Daoy (cell line): ENCODE measurements around the gene ELAVL2. TPM values are rescaled to one million over a fixed set of nuclear protein-coding genes. Genes with fewer than 3 reads are reported as not detected.
"Not testable (repeated sequence)": the region's sequence is repeated elsewhere in the genome, so short reads cannot be mapped to it uniquely, and the experiment has no call there.

Experiments
- DNase-seq: peaks from one replicate; pipeline ENCODE4 v3.0.0-alpha.2; 2015; ENCODE audit warnings: low read depth
- total RNA-seq: library from RNA; depleted of rRNA; stranded (reverse); fragments of >200 nt; shearing (Covaris generic); gene quantifications from 2 replicates; pipeline ENCODE4 v1.2.3, GENCODE V29; 2014

The ELAVL2 gene
- total RNA-seq, 1 experiment from 2014 or later, result not detected

- no peak for DNase-seq
These were observed 102.4 kb downstream of the ELAVL2 start for GRCh38 chr9:23723672-23724071.

DNA sequence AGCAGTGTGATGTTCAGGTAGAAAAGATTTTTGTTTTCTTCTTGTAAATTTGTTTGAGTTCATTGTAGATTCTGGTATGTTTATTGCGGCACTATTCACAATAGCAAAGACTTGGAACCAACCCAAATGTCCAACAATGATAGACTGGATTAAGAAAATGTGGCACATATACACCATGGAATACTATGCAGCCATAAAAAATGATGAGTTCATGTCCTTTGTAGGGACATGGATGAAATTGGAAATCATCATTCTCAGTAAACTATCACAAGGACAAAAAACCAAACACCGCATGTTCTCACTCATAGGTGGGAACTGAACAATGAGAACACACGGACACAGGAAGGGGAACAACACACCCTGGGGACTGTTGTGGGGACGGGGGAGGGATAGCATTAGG, 103.0 kb downstream of the ELAVL2 start:
- not testable (repeated sequence) for DNase-seq

DNA sequence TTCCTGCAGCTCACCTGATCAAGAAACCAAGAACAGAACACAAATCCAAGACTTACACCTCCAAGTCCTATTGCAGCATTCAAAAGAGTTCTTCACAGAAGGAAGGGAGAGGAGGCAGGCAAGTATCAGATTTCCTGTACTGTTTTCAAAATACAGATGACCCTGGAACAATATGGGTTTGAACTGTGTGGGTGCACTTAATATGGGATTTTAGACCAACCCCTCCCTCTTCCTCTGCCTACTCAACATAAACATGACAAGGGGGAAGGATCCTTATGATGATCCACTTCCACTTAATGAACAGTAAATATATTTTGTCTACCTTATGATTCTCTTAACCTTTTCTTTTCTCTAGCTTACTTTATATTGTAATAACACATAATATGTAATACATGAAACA, 104.6 kb downstream of the ELAVL2 start:
- DNase-seq, result no peak

GRCh38 chr9:23717505-23717904, 108.5 kb downstream of the ELAVL2 start:
- DNase-seq, result no peak

- DNase-seq, result no peak
These were observed 118.8 kb downstream of the ELAVL2 start for GRCh38 chr9:23707249-23707648.

GRCh38 chr9:23702311-23702922, 123.6 kb downstream of the ELAVL2 start:
- DNase-seq, result no peak

DNA sequence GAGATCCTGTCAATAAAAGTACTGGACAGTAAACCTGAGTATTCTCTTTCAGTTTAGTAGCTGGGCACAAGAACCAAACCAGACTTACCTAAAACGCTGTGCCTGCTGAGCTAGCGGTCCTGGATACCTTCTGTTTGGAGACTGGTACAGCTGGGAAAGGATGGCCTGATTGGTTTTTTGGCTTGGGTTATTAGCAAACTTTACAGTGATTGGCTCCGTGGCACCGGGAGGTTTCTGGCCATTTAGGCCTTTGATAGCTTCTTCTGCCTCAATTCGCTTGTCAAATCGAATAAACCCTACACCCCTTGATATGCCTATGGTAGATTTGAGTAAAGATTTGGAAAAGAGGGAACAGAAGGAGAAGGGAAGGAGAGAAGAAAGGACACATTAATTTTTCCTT, 124.7 kb downstream of the ELAVL2 start:
- no peak for DNase-seq

- no peak for DNase-seq
These were observed 125.7 kb downstream of the ELAVL2 start for GRCh38 chr9:23700359-23700758.

DNA sequence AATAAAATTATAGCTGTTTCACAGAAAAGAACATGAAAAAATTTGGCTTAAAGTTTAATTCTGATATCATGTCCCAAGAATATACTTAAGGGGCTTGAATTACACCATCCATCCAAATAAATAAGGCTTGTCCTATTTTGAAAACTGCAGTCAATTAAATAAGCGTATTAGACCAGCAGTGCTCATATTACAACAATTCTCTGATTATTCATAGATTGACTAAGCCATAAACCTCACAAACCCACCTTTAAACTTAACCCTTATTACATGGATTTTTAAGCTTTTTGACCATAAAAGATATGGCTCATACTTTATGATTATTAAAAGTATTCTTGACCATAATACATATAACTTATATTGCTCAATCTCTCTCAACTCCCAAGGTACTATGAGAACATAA, 127.9 kb downstream of the ELAVL2 start:
- no peak for DNase-seq

DNA sequence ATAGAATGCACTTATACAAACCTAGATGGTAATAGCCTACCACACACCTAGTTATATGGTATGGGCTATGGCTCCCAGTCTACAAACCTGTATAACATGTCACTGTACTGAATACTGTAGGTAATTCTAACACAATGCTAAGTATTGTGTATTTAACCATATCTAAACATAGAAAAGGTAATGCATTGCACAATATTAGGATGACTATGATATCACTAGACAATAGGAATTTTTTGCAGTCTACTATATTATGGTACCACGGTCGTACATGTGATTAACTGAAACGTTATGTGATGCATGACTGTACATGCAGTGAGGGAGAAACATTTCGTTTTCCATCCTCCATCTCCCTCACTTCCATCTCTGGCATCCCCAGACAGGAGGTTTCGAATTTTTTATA, 130.5 kb downstream of the ELAVL2 start:
- no peak for DNase-seq

DNA sequence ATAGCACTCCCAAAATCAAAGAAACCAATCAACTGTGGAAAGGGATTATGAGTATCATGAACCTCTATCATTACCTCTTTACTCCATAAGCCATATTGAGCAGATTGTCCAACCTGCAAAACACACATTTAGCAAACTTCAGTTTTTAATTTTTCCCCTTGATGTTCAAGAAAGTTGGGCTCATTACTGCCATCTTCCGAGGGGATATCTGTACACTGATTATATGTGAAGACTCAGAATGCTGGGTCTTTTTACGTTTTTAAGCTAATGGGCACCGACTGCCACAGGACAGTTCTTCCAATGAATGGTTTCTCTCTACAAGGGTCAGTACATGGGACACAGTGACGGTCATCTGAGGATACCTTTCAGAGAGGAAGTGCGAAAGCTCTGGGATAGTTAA, 132.7 kb downstream of the ELAVL2 start:
- no peak for DNase-seq

DNA sequence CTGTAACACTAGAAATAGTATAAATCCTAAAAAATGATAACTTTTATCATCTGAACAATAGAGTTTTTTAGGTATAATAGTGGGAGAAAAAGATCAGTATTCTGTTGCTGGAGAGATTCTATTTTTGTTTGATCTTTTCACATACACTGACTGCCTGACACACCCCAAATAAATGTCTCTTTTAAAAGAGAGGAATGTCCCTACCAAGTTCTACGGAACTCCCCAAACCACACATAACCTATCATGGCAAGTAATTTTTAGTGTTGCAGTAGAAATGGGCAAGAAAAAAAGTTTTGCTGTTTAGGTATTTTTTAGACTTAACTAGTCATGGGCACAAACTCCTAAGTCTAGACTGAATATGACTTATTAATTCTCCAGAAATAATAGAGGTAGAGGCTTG, 139.1 kb downstream of the ELAVL2 start:
- no peak for DNase-seq

DNA sequence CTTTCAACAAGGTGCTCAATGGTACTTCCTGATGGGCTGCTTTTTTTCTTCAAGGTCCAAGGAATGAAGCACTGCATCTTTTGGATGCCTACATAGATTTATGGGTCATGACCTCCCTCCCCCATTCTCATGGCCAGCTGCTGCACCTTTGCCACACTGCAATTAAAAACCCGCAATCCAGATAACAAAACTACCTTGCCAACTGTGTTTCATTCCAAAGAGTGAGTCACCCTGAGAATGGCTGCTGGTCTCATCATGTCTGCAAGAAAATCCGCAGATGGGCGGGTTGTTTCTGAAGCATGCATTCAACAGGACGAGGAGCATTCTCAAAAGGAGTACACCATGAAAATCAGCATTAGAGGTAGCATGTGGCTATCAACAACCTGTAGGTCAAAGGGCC, 139.8 kb downstream of the ELAVL2 start:
- no peak for DNase-seq

DNA sequence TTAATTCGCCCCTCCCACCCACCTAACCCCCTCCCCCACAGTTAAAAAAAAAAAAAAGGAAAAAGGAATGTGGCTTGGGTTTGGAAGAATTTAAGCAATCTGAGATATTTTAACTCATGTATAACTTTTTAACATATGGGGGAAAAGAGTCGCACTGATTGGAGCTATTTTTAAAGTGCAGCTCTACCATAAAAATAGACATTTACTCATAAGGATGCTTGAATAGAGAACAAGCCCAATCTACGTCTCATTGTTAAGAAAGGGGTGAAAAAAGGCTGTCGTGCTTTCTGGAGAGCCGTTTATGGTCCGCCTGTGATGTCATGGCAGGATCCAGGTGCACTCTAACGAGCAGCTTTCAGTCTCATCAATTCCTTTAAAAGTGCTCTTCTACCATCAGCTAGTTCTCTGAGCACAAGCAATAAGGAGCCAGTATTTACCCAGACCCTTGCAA, 142.4 kb downstream of the ELAVL2 start:
- no peak for DNase-seq

DNA sequence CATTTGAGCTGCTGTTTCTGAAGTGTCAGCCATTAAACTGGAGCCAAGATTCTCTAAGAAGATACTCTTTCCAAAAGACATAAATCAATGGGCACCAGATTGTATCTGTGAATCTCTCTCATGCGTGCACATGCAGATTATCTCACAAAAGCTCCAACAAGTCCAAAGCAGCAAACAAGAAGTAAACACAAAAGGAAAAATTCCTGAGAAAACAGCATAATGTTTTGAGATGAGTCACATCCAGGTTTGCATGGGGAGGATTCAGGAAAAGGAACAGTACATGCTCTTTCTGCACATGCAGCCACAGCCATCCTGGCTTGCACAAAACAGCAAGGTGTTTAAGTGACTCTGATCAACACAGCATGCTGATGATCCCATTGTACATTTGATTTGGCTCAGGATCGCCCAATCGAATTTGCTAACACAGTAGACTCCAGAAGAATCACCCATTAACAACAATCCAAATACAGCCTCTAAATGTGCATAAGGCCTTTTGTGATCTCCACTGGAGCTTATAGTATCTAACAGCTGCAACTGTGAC, 143.1 kb downstream of the ELAVL2 start:
- DNase-seq, result no peak

DNA sequence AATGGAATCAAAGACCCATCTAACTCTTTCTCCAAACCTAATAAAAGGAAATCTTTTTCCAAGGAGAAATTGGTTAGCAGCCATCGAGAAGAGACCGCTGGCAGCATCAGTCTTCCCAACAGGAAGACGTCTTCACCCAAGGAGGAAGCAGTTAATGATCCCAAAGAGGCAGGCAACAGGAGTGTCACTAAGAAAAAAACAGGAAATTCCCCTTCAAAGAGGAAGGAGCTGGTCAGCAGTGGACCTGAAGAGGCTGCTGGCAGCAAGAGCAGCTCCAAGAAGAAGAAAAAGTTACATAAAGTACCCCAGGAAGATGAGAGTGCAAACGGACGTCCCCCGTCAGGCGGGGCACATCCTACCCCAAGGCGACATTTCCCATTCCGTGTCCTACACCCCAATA, 143.7 kb downstream of the ELAVL2 start:
- no peak for DNase-seq

DNA sequence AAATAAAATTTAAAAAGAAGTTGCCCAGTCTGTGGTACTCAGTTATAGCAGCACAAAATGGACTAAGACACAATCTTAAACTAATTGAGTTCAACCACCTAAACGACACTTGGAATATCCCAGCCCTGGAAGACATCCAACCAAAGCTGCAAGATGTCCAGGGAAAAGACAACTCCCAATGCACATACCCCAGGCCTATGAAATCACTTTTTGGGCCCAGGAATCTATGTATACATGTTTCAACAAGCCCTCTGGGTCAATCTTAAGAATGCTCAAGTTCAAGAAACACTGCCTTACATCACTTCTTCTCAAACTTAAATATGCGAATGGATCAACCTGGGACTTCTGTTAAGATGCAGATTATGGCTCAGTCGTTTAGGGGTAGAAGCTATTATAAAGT, 148.6 kb downstream of the ELAVL2 start:
- DNase-seq, result no peak

- DNase-seq, result no peak
These were observed 151.9 kb downstream of the ELAVL2 start for GRCh38 chr9:23674016-23674585.

DNA sequence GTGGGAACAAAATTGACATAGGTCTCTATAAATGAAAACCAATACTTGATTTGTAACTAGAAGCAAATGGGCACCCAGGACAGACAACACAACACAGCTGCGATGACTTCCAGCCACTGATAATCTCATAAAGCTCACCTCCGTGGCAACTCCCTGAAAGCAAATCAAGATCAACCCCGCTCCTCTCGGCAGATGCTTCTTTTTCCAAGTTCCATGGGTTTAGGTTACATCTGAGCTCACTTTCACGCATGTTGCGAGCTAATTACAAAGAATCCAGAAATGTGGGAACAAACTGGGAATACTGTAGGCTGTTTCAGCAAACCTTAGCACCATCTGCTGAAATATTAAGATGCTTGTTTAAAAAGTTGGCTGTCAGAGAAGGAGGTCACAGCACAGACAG, 153.9 kb downstream of the ELAVL2 start:
- DNase-seq, result no peak

DNA sequence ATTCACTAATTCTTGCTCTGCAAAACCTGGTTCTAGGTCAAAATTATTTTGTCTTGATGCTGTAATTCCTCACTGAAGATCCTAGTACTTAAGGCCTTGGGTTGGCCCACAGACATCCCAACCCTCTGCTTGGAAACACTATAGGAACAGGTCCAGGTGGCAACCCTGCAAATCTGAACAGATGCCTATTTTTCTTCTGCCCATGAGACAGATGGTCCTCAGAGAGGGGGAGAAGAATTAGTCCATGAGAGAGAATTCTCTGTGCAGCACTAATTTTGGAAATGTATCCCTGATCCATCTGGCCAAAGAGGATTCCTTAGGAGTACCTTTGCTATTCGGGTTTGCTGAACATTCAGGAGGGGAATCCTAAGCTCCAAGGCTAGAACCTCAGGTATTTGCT, 156.3 kb downstream of the ELAVL2 start:
- no peak for DNase-seq

DNA sequence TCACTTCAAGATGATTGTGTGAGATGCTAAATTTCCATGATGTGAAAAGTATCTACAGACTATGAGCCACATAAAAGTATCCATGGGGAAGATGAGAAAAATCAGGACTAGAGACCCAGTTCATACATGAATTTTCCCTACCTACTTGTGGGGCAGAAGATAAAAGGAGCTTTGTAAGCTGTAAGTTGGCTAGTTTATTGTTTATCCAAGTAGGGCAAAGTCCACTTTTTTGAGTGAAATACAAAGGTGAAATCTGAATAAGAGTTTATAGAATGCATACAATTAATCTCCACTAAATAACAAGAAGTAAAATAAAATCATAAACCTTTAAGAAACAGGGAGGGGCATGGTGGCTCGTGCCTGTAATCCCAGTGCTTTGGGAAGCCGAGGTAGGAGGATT, 160.4 kb downstream of the ELAVL2 start:
- no peak for DNase-seq

DNA sequence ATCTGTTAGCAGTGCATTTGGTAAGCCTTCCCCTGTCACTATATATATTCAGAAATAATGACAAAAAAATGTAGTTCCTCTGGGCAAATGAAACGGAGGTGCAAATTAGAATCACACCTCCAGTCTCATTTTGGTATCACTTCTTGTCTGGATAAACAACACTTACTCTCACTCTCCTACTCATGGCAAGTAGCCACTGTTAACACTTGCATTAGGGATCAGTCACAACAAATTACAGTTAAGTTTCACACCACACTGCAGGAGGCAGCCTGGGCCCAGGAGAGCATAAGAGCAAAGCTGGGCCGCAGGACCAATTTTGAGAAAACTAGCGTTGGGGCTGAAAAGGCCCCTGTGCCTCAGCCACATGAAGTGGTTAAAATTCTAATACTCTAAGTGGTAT, 161.0 kb downstream of the ELAVL2 start:
- DNase-seq, result no peak

- DNase-seq, result no peak
These were observed 162.1 kb downstream of the ELAVL2 start for GRCh38 chr9:23663946-23664345.

- no peak for DNase-seq
These were observed 162.5 kb downstream of the ELAVL2 start for GRCh38 chr9:23663536-23663935.
